HG03439 (cell line): ENCODE results near the gene SERPINE2.
"Not testable (repeated sequence)": the region's sequence is repeated elsewhere in the genome, so short reads cannot be mapped to it uniquely, and the experiment has no call there.

Experiments
- ATAC-seq: cut with Tn5 transposase; IDR thresholded peaks from one replicate; pipeline ENCODE4 v1.9.1; 2021; ENCODE audit warnings: mild to moderate bottlenecking, moderate library complexity; ENCODE audit not compliant: unreplicated experiment

The SERPINE2 gene

GRCh38 chr2:223944166-223944702 lies 94.9 kb downstream of the SERPINE2 start:
- ATAC-seq = no peak

GRCh38 chr2:223943561-223944008 lies 95.5 kb downstream of the SERPINE2 start:
- ATAC-seq = no peak

DNA sequence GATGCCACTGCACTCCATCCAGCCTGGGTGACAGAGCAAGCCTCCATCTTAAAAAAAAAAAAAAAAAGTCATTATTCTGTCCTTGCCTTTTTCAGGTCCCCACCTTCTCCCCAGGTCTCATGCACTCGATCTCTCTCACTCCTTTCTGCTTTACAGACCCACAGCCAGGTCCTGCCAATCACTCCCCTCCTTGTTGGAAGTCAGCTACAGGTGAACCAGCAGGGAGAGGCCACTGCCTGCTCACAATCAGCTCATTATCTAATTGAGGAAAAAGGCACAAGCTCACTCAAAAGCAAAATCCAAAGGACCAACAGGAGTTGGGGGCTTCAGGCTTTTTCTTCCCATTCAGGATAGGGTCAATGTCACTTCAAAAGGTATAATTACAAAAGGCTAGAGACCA lies 96.0 kb downstream of the SERPINE2 start:
- no peak for ATAC-seq

DNA sequence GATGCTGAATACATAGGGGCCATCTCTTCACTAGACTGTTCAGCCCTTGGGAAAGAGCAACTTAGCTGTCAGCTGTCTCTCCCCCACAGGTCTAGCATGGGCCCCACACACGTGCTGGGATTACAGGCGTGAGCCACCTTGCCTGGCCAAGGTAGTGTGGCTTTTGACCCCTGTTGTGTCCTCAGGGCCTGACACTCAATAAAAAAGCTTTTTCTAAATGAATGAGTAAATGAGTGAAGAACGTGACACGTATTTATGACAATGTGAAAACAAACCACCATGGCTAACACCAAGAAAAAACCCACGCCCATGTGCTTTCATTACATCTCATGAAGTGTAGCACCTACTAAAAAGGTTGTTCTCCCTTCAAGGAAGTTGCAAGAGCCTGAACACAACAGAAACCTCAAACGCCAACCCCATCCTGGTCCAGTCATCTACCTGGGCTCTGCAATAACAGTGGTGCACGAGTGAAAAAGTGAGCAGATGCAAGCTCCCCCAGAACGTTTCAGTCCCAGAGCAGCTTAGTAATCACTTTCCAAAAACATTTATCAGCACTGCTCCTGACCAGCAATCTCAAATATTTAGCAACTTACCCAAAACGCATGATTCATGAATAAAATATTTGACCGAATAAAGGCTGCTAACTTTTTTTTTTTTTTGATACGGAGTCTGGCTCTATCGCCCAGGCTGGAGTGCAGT lies 97.4 kb downstream of the SERPINE2 start:
- peak; percentile 55 for ATAC-seq

DNA sequence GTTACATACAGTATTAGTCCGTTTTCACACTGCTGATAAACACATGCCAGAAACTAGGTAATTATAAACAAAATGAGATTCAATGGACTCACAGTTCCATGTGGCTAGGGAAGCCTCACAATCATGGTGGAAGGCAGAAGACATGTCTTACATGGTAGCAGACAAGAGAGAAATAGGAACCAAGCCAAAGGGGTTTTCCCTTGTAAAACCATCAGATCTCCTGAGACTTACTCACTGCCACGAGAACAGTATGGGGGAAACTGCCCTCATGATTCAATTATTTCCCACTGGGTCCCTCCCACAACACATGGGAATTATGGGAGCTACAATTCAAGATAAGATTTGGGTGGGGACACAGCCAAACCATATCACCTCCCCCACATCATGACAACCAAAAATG lies 99.6 kb downstream of the SERPINE2 start:
- ATAC-seq = not testable (repeated sequence)

- ATAC-seq = no peak
Observed at GRCh38 chr2:223937535-223937934, 101.6 kb downstream of the SERPINE2 start.

DNA sequence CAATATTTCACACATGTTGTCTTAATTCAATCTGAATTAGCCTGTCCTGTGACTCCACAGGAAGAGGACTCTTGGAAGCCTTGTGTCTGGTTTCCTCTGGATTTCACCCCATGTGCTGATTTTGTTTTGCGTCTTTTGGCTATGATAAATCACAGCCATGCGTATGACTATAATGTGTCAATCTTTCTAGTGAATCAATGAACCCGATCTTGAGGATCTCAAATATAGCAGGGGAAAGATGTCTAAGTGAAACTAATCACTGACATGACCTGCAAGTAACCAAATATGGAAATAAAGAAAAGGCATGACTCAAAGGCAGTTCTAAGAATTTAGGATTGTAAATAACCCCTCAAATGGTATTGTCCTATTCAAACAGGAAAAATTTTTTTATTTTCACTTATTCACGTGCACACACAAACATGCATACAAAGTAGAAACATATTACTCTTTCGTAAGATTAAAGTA lies 102.2 kb downstream of the SERPINE2 start:
- no peak for ATAC-seq

- no peak for ATAC-seq
Observed at GRCh38 chr2:223935459-223936125, 103.5 kb downstream of the SERPINE2 start.

DNA sequence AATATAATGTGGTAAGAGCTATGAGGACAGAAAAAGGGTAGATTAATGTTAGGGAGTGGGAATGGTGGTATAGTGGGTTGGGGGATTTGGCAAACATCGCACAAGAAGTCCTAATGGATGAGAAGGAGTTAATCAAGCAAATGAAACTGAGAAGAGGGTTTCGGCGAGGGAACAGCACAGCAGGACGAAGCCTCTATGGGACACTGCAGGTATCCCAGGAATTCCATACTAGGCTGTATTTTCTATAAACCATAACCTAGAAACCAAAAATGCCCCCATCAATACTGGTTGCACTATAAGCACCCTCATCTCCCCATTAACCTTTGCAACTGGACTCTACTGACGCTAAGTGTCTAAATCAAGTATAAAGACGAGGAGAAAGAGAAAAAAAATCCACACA lies 104.2 kb downstream of the SERPINE2 start:
- ATAC-seq = no peak

- no peak for ATAC-seq
Observed at GRCh38 chr2:223932816-223933800, 106.0 kb downstream of the SERPINE2 start.

DNA sequence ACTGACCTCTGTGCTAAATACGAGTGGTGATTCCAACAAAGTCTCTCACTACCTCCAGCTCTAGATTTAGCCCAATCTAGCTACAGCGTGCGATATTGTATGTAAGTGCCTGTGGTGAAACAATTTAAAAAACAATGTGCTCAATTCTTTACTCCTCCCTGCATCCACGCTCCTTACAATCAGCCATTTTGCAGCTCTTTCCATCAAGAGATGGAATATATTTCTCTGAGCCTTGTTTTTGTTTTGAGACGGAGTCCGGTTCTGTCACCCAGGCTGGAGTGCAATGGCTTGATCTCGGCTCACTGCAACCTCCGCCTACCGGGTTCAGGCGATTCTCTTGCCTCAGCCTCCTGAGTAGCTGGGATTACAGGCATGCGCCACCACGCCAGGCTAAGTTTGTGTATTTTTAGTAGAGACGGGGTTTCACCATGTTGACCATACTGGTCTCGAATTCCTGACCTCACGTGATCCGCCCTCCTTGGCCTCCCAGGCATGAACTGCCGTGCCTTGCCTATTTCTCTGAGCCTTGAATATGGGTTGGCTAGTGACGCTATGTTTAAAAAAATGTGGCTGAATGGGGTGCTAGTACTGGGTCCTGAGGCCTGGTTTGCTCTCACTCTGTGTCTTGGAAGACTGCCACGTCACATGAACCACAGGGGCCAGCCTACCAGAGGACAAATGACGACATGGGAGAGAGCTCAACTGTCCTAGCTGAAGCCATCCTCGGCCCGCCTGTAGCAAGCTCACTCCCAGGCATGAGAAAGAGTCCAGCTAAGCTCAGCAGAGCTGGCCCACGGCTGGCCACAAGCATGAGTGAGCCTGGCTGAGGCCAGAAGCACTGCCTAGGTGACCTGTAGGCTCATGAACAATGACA lies 108.7 kb downstream of the SERPINE2 start:
- ATAC-seq = no peak

GRCh38 chr2:223929571-223930102 lies 109.4 kb downstream of the SERPINE2 start:
- no peak for ATAC-seq

DNA sequence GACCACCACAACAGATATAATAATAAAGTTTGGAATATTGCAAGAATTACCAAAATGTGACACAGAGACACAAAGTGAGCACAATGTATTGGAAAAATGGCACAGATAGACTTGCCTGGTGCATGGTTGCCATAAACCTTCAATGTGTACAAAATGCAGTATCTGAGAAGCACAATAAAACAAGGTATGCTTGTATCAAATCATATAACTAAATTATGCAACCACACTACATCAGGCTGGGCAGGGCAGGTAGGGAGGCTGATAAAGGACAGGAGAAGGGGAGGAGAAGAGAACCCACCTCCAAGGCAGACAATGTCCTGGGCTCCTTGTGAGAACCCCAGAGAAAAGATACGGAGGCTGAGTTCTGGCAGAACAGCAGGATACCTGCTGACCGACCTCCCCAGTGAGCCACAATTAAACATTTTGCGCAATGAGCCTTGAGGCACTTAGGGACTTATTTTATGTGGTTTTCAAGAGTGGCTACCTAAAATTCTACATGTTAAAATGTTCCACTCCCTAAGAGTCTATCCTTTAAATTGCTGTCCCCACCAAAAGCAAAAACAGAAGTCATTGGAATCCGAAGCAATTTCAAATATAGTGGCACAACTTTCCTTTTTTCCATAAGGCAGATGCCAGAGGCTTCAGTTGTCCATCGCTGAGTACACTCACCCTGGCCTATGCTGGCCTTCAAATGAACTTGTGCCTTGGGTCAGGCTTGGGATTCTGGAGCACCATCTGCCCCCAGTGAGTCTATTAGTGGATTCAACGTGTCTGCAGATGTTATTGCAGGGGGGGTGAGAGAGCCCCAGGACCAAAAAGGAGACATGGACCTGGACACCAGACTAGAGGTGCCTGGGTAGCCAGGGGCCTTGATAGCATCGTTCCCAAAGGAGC lies 110.7 kb downstream of the SERPINE2 start:
- ATAC-seq = no peak

GRCh38 chr2:223925106-223925505 lies 114.0 kb downstream of the SERPINE2 start:
- no peak for ATAC-seq
